ENCODE data around the gene LILRA2. TPM values are rescaled to one million over a fixed set of nuclear protein-coding genes. Genes with fewer than 3 reads are reported as not detected.

LILRA2 gene
- total RNA-seq, 6 experiments from 2014 or later: 1.4 to 8.3 (median 2.4) TPM

DNA sequence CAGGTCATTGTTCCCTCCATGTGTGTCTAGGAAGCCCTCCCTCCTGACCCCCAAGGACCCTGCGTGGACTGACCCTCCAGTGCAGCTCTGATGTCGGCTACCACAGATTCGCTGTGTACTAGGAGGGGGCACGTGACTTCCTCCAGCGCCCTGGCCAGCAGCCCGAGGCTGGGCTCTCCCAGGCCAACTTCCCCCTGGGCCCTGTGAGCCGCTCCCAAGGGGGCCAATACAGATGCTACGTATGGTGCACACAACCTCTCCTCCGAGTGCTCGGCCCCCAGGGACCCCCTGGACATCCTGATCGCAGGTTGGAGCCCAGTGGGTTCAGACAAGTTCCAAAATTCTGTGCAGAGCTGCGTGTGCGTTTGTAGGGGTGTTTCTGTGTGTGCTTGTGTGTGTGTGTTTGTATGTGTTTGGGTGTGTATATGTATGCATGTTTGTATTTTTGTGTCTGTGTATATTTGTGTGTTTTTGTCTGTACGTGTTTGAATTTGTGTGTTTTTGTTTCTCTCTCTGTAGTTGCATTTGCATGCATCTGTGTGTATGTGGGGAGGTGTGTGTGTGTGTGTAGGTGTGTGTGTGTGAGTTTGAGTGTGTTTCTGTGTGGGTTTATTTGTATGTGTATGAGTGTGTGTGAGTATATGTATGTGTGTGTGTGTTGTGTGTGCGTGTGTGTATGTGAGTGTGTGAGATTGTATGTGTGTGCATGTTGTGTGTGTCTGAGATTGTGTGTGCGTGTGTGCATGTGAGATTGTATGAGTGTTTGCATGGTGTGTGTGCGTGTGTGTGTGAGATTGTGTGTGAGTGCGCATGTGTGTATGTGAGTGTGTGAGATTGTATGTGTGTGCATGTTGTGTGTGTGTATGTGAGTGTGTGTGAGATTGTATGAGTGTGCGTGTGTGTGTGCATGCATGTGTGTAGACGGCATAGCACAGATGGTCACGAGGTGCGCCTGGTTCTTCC is 21.4 kb upstream of the LILRA2 start:
- TF ChIP-seq, protein P1, sequence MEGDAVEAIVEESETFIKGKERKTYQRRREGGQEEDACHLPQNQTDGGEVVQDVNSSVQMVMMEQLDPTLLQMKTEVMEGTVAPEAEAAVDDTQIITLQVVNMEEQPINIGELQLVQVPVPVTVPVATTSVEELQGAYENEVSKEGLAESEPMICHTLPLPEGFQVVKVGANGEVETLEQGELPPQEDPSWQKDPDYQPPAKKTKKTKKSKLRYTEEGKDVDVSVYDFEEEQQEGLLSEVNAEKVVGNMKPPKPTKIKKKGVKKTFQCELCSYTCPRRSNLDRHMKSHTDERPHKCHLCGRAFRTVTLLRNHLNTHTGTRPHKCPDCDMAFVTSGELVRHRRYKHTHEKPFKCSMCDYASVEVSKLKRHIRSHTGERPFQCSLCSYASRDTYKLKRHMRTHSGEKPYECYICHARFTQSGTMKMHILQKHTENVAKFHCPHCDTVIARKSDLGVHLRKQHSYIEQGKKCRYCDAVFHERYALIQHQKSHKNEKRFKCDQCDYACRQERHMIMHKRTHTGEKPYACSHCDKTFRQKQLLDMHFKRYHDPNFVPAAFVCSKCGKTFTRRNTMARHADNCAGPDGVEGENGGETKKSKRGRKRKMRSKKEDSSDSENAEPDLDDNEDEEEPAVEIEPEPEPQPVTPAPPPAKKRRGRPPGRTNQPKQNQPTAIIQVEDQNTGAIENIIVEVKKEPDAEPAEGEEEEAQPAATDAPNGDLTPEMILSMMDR (IDR thresholded peaks at IDR 0.05): no peak
- no peak for TF ChIP-seq POLR2A (IDR thresholded peaks at IDR 0.05)
- Histone ChIP-seq H3K27me3 (no peaks in the 10 kb centered on the region), H3K36me3 (no peaks in the 10 kb centered on the region), H3K9me3 (no peaks in the 10 kb centered on the region), H3K4me3 (no peak overlapping the region), H3K4me1 (no peaks in the 10 kb centered on the region), H3K27ac (no peak overlapping the region)
- ATAC-seq (peak; percentile 25 to 67 (median 46)), DNase-seq (peak in 1 of 3 donors; percentile 45)
- intact Hi-C loops (cut with DNase I): no loop called here
- WGBS (ENCODE audit: insufficient coverage, low coverage, low lambda C conversion rate, missing lambda C conversion rate): 67% methylated on average over 9 of the region's 22 CpGs

- Histone ChIP-seq H3K4me1 (no peaks in the 10 kb centered on the region), H3K4me3 (no peak overlapping the region), H3K9me3 (no peaks in the 10 kb centered on the region), H3K27ac (no peak overlapping the region), H3K36me3 (no peaks in the 10 kb centered on the region), H3K27me3 (no peaks in the 10 kb centered on the region)
- DNase-seq (no peak), ATAC-seq (no peak)
- intact Hi-C loops (cut with DNase I): no loop called here
- no peak for TF ChIP-seq POLR2A (IDR thresholded peaks at IDR 0.05)
- TF ChIP-seq, protein P1 (IDR thresholded peaks at IDR 0.05): no peak
- 55% methylated on average over 2 of the region's 15 CpGs for WGBS (ENCODE audit: insufficient coverage, low coverage, low lambda C conversion rate, missing lambda C conversion rate)
These were observed 20.7 kb upstream of the LILRA2 start for GRCh38 chr19:54552913-54553310.

- 53% methylated on average over 4 of the region's 10 CpGs for WGBS (ENCODE audit: insufficient coverage, low coverage, low lambda C conversion rate, missing lambda C conversion rate)
- Histone ChIP-seq H3K27ac (no peak overlapping the region), H3K9me3 (no peaks in the 10 kb centered on the region), H3K36me3 (no peaks in the 10 kb centered on the region), H3K27me3 (no peaks in the 10 kb centered on the region), H3K4me3 (no peak overlapping the region), H3K4me1 (no peaks in the 10 kb centered on the region)
- no peak for TF ChIP-seq POLR2A (IDR thresholded peaks at IDR 0.05)
- TF ChIP-seq, protein P1 (IDR thresholded peaks at IDR 0.05): no peak
- no peak for ATAC-seq
- DNase-seq: no peak
- intact Hi-C loops (cut with DNase I): no loop called here
These were observed 19.6 kb upstream of the LILRA2 start for GRCh38 chr19:54554006-54554405.

GRCh38 chr19:54554896-54555295 is 18.7 kb upstream of the LILRA2 start:
- Histone ChIP-seq H3K9me3 (no peaks in the 10 kb centered on the region), H3K27ac (no peak overlapping the region), H3K36me3 (no peaks in the 10 kb centered on the region), H3K4me1 (no peaks in the 10 kb centered on the region), H3K27me3 (no peaks in the 10 kb centered on the region), H3K4me3 (no peak overlapping the region)
- intact Hi-C loops (cut with DNase I): no loop called here
- DNase-seq (no peak), ATAC-seq (no peak)
- TF ChIP-seq, protein P1 (IDR thresholded peaks at IDR 0.05): no peak
- no peak for TF ChIP-seq POLR2A (IDR thresholded peaks at IDR 0.05)
- WGBS (ENCODE audit: insufficient coverage, low coverage, low lambda C conversion rate, missing lambda C conversion rate): 71% methylated on average over 9 of the region's 16 CpGs
